ENCODE measurements around the gene KRT27.

DNA sequence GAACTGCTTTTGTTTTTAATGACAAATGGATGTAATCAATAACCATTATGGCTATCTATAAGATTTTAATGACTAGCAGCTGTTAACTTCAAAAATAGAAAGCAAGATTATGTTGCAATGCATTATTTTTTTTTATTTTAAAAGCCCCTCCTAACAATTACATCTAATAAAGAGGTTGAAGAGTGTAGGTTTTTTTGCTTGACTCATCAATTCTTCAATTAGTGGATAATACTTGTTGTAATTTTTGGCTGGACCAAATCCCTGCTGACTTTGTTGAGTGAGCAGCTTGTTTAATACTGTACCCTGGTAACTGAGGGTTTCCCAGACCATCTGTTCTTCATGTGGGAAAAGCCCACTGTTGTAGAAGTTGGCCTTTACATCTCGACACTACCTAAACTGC lies 51.4 kb downstream of the KRT27 start:
- TF ChIP-seq, protein P1, sequence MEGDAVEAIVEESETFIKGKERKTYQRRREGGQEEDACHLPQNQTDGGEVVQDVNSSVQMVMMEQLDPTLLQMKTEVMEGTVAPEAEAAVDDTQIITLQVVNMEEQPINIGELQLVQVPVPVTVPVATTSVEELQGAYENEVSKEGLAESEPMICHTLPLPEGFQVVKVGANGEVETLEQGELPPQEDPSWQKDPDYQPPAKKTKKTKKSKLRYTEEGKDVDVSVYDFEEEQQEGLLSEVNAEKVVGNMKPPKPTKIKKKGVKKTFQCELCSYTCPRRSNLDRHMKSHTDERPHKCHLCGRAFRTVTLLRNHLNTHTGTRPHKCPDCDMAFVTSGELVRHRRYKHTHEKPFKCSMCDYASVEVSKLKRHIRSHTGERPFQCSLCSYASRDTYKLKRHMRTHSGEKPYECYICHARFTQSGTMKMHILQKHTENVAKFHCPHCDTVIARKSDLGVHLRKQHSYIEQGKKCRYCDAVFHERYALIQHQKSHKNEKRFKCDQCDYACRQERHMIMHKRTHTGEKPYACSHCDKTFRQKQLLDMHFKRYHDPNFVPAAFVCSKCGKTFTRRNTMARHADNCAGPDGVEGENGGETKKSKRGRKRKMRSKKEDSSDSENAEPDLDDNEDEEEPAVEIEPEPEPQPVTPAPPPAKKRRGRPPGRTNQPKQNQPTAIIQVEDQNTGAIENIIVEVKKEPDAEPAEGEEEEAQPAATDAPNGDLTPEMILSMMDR (conservative IDR thresholded peaks at IDR 0.05; ENCODE audit: low read length), result no peak
- no peak for TF ChIP-seq EZH2phosphoT487 (IDR thresholded peaks at IDR 0.05; ENCODE audit: borderline replicate concordance, low read depth, low read length)

Measured in OCI-LY7 (cell line).